Measurements from ENCODE around the gene CPA5. TPM values are rescaled to one million over a fixed set of nuclear protein-coding genes. Genes with fewer than 3 reads are reported as not detected.

The CPA5 gene
- total and polyA plus RNA-seq, 10 of the 15 experiments (the other 5 are each of a cell fraction or from before 2014, with no cell fraction given), result 0.06 to 0.52 (median 0.29) TPM; not detected in 2

GRCh38 chr7:130409067-130409711 is 64.6 kb downstream of the CPA5 start:
- no peak overlapping the region for H2AFZ ChIP-seq (ENCODE audit: control insufficient read depth, low read depth, low read length)
- no peaks in the 10 kb centered on the region for H3K4me1 ChIP-seq (ENCODE audit: control insufficient read depth, insufficient read depth, low read length)
- CTCF ChIA-PET, result no interaction called here
- BruUV-seq (replicated peaks), result no TSS peak
- POLR2A ChIA-PET, result no interaction called here
- H3K4me3 ChIP-seq, result no peak overlapping the region
- in situ Hi-C loops (cut with MboI), result no loop called here
- RAD21 ChIA-PET (ENCODE audit: unreplicated experiment), result no interaction called here
- H3K4me2 ChIP-seq (ENCODE audit: control insufficient read depth, insufficient read depth), result no peak overlapping the region
- DNase-seq (ENCODE audit: low read depth, low spot score) (no peak), ATAC-seq (no peak), FAIRE-seq (peak; percentile 27)
- no peaks in the 10 kb centered on the region for H3K79me2 ChIP-seq (ENCODE audit: control insufficient read depth, insufficient read depth, low read length)
- no peak overlapping the region for H3K9ac ChIP-seq (ENCODE audit: control insufficient read depth, insufficient read depth, low read length)
- WGBS (ENCODE audit: insufficient coverage, insufficient replicate concordance, low lambda C conversion rate, missing lambda C conversion rate), result 98% methylated on average over 3 of the region's 3 CpGs
- peaks cover 0 to 5% of the 10 kb centered on the region in 2 experiments; a peak in 2 of 4 replicates for H3K36me3 ChIP-seq (ENCODE audit: control insufficient read depth in 2 of 2, insufficient read depth in 2 of 2, low read length in 1 of 2)
- intact Hi-C loops (cut with micrococcal nuclease; ENCODE audit: unreplicated experiment), result no loop called here
- no peak overlapping the region for H3K27ac ChIP-seq (ENCODE audit: control insufficient read depth, insufficient read depth)
- H4K20me1 ChIP-seq (ENCODE audit: control insufficient read depth, insufficient read depth), result no peaks in the 10 kb centered on the region
- SMC1A ChIA-PET (ENCODE audit: uncharacterized antibody, unreplicated experiment), result no interaction called here
- TF ChIP-seq ASH2L (IDR thresholded peaks at IDR 0.05; ENCODE audit: borderline replicate concordance, low read depth) (no peak), SMARCA5 (IDR thresholded peaks at IDR 0.05) (no peak), SMC3 (IDR thresholded peaks at IDR 0.05; ENCODE audit: borderline replicate concordance, low read length) (no peak), CHD1 (IDR thresholded peaks at IDR 0.05; ENCODE audit: low read depth, low read length) (no peak), NBN (IDR thresholded peaks at IDR 0.05) (no peak), CBX5 (IDR thresholded peaks at IDR 0.05; ENCODE audit: low read depth) (no peak), ZSCAN29 (IDR thresholded peaks at IDR 0.05) (no peak), CBFB (IDR thresholded peaks at IDR 0.05; ENCODE audit: low read depth) (no peak)
- H3K27me3 ChIP-seq (replicated peaks in 1 of 2; ENCODE audit: control insufficient read depth in 2 of 2, insufficient read depth in 2 of 2, low read length in 1 of 2), result no peaks in the 10 kb centered on the region
- H3K9me3 ChIP-seq (replicated peaks; ENCODE audit: control insufficient read depth, insufficient read depth, low read length), result no peaks in the 10 kb centered on the region

GRCh38 chr7:130409712-130410072 is 65.1 kb downstream of the CPA5 start:
- Histone ChIP-seq H4K20me1 (ENCODE audit: control insufficient read depth, insufficient read depth) (no peaks in the 10 kb centered on the region), H3K27me3 (replicated peaks in 1 of 2; ENCODE audit: control insufficient read depth in 2 of 2, insufficient read depth in 2 of 2, low read length in 1 of 2) (no peaks in the 10 kb centered on the region), H3K4me2 (ENCODE audit: control insufficient read depth, insufficient read depth) (no peak overlapping the region), H2AFZ (ENCODE audit: control insufficient read depth, low read depth, low read length) (no peak overlapping the region), H3K36me3 (ENCODE audit: control insufficient read depth in 2 of 2, insufficient read depth in 2 of 2, low read length in 1 of 2) (peaks cover 0 to 5% of the 10 kb centered on the region in 2 experiments; a peak in 2 of 4 replicates), H3K9me3 (replicated peaks; ENCODE audit: control insufficient read depth, insufficient read depth, low read length) (no peaks in the 10 kb centered on the region), H3K27ac (ENCODE audit: control insufficient read depth, insufficient read depth) (no peak overlapping the region), H3K79me2 (ENCODE audit: control insufficient read depth, insufficient read depth, low read length) (no peaks in the 10 kb centered on the region), H3K9ac (ENCODE audit: control insufficient read depth, insufficient read depth, low read length) (no peak overlapping the region), H3K4me1 (ENCODE audit: control insufficient read depth, insufficient read depth, low read length) (no peaks in the 10 kb centered on the region), H3K4me3 (no peak overlapping the region)
- SMC1A ChIA-PET (ENCODE audit: uncharacterized antibody, unreplicated experiment), result no interaction called here
- RAD21 ChIA-PET (ENCODE audit: unreplicated experiment), result no interaction called here
- POLR2A ChIA-PET, result no interaction called here
- 93% methylated on average over 4 of the region's 4 CpGs for WGBS (ENCODE audit: insufficient coverage, insufficient replicate concordance, low lambda C conversion rate, missing lambda C conversion rate)
- FAIRE-seq (no peak), DNase-seq (ENCODE audit: low read depth, low spot score) (no peak), ATAC-seq (no peak)
- intact Hi-C loops (cut with micrococcal nuclease; ENCODE audit: unreplicated experiment) (no loop called here), in situ Hi-C loops (cut with MboI) (no loop called here)
- no TSS peak for BruUV-seq (replicated peaks)
- CTCF ChIA-PET, result no interaction called here
- TF ChIP-seq ZNF687 (IDR thresholded peaks at IDR 0.05), result no peak
- TF ChIP-seq CREB1 (IDR thresholded peaks at IDR 0.05; ENCODE audit: low read depth), result no peak
- no peak for TF ChIP-seq YBX1 (IDR thresholded peaks at IDR 0.05)
- no peak for TF ChIP-seq MEF2A (IDR thresholded peaks at IDR 0.05; ENCODE audit: insufficient read depth, low read depth, low read length)
- TF ChIP-seq MLLT1 (IDR thresholded peaks at IDR 0.05), result no peak
- TF ChIP-seq MYB (IDR thresholded peaks at IDR 0.05; ENCODE audit: borderline replicate concordance, low read depth, low read length), result no peak
- no peak for TF ChIP-seq TCF3 (IDR thresholded peaks at IDR 0.05; ENCODE audit: borderline replicate concordance, insufficient read depth, low read depth, low read length)

Data from GM12878 (cell line).